Suppressor macrophage treated with lipopolysaccharide for 1 hour (primary cell): ENCODE data around the gene ZNF564.
"Not testable (repeated sequence)": the region's sequence is repeated elsewhere in the genome, so short reads cannot be mapped to it uniquely, and the experiment has no call there.

Experiments
- DNase-seq, 3 donors: peaks; one replicate each; pipeline ENCODE4 v3.0.0-alpha.2; 2020 to 2022

ZNF564 gene

GRCh38 chr19:12551060-12551832 lies at the start of gene ZNF564:
TSS of gene ZNF564 (minus strand) at chr19:12551482. CDS start at chr19:12551332, 150 bp downstream.
- peak; percentile 96 to 97 (median 96) for DNase-seq

GRCh38 chr19:12597594-12597993 lies 46.3 kb upstream of the ZNF564 start:
- no peak for DNase-seq

GRCh38 chr19:12596927-12597548 lies 45.8 kb upstream of the ZNF564 start:
- DNase-seq: no peak

- DNase-seq: no peak
Observed at GRCh38 chr19:12596485-12596884, 45.2 kb upstream of the ZNF564 start.

DNA sequence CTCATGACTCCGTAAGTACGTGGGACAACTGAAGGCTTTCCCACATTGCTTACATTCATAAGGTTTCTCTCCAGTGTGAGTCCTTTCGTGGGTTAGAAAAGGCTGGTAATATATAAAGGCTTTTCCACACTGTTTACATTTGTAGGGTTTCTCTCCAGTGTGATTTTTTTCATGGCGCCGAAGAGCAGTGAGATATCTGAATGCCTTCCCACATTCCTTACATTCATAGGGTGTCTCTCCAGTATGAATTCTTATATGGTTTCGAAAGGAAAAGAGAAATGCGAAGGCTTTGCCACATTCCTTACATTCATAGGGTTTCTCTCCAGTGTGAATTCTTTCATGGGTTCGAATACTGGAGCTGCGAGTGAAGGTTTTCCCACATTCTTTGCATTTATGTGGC lies 29.8 kb upstream of the ZNF564 start:
- DNase-seq: no peak

- no peak for DNase-seq
Observed at GRCh38 chr19:12580180-12580694, 29.0 kb upstream of the ZNF564 start.

DNA sequence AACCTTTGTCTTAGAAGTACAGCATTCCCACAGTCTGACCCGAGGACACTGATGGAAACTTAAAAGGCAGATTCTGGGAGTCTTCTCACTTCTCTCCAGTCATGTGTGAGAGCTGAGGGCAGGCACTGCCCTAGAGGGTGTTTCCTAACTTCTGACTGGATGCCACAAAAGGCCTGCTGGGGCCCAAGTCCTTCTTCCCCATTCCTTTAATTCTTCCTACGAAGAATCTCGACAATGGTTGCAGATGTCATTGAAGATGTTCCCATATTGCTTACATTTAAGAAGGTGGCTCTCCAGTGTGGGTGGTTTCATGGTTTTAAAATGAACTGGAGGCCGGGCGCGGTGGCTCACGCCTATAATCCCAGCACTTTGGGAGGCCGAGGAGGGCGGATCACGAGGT lies 27.4 kb upstream of the ZNF564 start:
- no peak for DNase-seq

GRCh38 chr19:12574036-12574435 lies 22.8 kb upstream of the ZNF564 start:
- DNase-seq: no peak

GRCh38 chr19:12567951-12568350 lies 16.7 kb upstream of the ZNF564 start:
- DNase-seq: no peak

- not testable (repeated sequence) for DNase-seq
Observed at GRCh38 chr19:12566380-12566779, 15.1 kb upstream of the ZNF564 start.

DNA sequence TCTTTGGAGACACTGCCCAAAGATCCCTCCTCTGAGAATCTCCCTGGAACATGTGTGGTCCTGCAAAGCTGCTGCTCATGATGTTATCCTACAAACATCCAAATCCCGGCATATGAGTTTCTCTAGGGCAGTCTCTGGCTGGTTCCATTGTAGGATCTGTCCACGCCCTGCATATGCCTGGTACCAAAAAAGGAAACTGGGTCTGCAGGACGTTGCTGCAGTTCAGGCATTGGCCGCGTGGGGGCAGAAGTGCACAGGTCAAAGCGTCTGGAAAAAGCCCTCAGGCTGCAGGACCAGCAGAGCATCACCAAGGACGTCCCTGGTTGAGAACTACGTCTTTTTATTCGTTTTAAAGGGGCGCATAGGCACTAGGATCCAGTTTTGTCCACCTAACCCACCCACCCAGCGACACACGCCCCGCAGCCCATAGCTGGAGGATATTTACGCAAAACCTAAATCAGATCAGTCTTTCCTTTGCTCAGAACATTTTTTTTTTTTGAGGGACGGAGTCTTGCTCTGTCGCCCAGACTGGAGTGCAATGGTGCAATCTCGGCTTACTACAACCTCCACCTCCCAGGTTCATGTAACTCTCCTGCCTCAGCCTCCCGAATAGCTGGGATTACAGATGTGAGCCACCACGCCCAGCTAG lies 12.9 kb upstream of the ZNF564 start:
- peak; percentile 81 to 90 (median 90) for DNase-seq

DNA sequence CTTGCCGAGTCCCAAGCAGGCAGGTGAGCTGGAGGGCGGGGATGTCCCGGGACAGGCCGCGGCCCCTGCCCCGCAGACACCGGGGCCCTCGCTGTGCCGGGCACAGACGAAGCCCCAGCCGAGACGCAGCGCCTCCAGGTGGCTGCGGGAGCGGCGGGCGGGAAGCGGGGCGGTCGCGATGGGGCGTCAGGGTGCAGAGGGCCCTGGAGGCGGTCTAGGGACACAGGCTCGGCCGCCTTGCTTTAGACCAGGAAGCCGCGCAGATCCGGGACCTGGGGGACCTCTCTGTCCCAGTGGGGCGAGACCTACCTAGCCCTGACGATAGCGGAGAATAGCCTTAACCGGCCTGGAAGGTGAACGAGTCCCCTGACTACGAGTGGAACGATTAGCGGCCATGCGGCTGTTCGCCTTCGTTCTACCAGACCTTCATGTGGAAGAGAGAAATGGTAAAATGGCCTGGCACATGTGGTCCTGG lies 4.2 kb upstream of the ZNF564 start:
- peak in 1 of 3 donors; percentile 3 for DNase-seq

DNA sequence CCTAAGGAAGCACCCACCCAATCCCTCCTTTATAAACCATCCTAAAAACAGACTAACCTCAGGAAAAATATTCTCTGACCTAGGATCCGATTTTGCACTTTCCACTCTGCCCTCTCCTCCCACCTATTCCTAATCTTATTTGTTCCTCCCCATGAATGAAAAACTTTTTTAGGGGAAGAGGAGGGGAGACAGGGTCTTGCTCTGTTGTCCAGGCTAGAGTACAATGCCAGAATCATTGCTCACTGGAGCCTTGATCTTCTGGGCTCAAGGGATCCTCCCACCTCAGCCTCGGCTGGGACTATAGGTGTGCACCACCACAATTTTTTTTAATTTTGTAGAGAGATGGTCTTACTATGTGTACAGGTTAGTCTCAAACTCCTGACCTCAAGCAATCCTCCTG lies 4.4 kb downstream of the ZNF564 start:
- no peak for DNase-seq

GRCh38 chr19:12546068-12546467 lies 5.2 kb downstream of the ZNF564 start:
- no peak for DNase-seq

GRCh38 chr19:12545267-12545666 lies 6.0 kb downstream of the ZNF564 start:
- no peak for DNase-seq

GRCh38 chr19:12544401-12544876 lies 6.8 kb downstream of the ZNF564 start:
- DNase-seq: peak; percentile 24 to 35 (median 28)

DNA sequence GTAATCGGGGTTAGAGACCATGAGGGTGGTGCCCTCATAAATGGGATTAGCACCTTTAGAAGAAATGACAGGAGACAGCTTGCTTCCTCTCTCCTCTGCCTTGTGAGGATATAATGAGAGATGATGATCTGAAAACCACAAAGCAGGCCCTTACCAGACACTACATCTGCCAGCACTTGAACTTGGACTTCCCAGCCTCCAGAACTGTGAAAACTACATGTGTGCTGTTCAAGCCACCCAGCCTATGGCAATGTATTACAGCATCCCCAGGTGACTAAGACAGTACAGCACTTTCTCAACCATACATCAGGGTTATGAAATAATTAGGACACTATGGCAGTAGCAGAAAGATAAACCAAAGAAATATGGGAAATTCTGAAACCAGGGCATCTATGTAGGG lies 7.4 kb downstream of the ZNF564 start:
- DNase-seq: peak; percentile 42 to 62 (median 49)

- no peak for DNase-seq
Observed at GRCh38 chr19:12527034-12527836, 24.0 kb downstream of the ZNF564 start.

- no peak for DNase-seq
Observed at GRCh38 chr19:12526542-12526941, 24.7 kb downstream of the ZNF564 start.

GRCh38 chr19:12521996-12522395 lies 29.3 kb downstream of the ZNF564 start:
- DNase-seq: no peak

DNA sequence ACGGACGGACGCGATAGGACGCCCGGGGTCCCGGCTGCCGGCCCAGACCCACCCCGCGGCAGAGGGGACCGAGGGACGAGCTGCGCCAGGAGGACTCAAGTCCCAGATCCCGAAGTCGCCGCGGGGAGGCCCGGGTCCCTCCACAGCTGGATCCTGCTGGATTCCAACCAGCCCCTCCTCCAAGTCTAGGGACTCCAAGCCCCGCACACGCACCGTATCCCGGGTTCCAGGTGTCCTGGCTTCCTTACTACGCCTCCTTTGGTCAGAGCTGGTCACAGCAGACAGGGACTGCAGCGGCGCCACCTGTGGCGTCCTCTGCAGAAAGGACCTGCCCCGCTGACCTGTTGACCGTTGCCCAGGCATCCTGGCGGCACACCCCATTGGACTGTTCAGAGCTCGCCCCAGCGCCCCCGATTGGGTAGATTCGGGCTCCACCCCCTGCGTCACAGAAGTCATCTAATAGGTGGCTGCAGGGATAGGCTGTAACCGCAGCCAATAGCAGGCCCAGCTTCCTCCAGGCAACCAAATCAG lies 37.7 kb downstream of the ZNF564 start:
- DNase-seq: no peak

- no peak for DNase-seq
Observed at GRCh38 chr19:12497032-12497431, 54.2 kb downstream of the ZNF564 start.
